ENCODE results near the gene TPSAB1. TPM values are rescaled to one million over a fixed set of nuclear protein-coding genes. Genes with fewer than 3 reads are reported as not detected.

Gene TPSAB1
- total RNA-seq, 1 donor from 2014 or later = 103 TPM

DNA sequence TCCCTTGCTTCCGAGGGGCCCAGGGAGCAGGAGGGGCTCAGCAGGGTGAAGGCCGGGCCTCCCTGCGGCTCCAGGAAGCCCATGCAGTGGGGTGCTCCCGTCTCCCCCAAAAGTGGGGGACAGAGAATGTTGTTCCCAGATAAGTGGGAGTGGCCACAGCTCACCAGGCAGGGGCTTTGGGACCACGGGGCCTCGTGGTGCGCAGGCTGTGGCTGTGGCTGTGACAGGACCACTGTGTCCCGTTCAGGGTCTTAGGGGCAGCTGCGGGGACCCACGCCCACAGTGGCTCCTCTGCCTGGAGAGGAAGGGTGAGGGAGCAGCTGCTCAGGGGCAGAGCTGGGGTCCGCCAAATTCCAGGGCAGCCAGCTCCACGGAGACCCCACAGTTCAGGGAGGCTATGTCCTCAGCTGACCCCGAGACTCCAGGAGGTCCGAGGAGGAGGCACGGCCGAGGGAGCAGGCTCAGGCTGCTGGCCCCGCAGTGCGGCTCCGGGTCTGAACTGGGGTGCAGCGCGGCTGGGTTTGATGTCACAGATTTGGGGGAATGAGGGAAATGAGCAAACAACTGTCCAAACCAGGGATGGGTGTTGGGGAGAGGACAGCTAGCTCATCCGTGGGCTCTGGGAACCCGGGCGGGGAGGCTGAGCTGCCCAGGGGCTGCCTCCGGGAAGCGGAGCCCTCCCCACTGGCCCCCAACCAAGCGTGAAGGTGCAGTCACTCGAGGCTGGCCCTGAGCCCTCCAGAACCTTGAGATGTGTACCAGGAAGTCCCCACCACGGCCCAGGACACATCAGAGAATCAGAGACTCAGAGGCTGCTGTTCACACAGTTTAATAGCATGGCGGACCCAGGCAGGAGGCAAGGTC is 38.8 kb downstream of the TPSAB1 start:
- intact Hi-C loops (cut with DNase I) = no loop called here
- Histone ChIP-seq H3K27me3 (ENCODE audit: low read depth) (peaks cover 39% of the 10 kb centered on the region), H3K36me3 (no peaks in the 10 kb centered on the region), H3K4me3 (no peak overlapping the region), H3K9me3 (no peaks in the 10 kb centered on the region), H3K4me1 (no peaks in the 10 kb centered on the region), H3K27ac (no peak overlapping the region)
- TF ChIP-seq, protein P1, sequence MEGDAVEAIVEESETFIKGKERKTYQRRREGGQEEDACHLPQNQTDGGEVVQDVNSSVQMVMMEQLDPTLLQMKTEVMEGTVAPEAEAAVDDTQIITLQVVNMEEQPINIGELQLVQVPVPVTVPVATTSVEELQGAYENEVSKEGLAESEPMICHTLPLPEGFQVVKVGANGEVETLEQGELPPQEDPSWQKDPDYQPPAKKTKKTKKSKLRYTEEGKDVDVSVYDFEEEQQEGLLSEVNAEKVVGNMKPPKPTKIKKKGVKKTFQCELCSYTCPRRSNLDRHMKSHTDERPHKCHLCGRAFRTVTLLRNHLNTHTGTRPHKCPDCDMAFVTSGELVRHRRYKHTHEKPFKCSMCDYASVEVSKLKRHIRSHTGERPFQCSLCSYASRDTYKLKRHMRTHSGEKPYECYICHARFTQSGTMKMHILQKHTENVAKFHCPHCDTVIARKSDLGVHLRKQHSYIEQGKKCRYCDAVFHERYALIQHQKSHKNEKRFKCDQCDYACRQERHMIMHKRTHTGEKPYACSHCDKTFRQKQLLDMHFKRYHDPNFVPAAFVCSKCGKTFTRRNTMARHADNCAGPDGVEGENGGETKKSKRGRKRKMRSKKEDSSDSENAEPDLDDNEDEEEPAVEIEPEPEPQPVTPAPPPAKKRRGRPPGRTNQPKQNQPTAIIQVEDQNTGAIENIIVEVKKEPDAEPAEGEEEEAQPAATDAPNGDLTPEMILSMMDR (IDR thresholded peaks at IDR 0.05) = no peak
- no peak for ATAC-seq
- DNase-seq = no peak

DNA sequence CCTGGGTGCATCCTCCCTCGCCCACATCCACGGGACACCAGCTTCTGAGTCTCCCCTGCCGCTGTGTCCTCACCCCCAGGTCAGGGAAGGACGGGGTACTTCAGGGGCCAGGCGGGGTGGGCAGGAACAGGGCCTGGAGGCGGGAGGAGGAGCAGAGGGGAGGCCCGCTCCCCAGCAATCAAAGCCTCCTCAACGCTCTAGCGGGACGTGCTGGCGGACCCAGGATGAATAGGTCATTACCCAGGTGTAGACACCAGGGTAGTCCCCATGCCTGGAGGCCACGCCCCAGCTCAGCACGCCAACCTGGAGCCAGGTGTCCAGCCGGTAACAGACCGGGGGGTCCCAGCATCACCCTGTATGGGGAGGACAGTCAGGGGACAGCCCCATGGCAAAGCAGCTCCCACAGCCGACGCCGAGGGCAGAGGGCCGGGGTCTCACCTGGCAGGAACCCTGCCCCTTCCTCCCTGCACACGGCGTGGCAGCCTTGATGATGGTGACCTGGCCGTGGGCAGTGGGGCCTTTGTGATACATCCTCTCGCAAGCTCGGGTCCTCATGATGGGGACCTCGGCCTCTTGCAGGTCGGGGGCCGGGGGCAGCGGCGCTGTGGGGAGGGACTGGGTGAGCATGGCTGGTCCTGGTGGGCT is 39.6 kb downstream of the TPSAB1 start:
- no peak for ATAC-seq
- intact Hi-C loops (cut with DNase I) = no loop called here
- no peaks in the 10 kb centered on the region for H3K9me3 ChIP-seq
- no peak overlapping the region for H3K4me3 ChIP-seq
- H3K27me3 ChIP-seq (ENCODE audit: low read depth) = peaks cover 39% of the 10 kb centered on the region
- H3K4me1 ChIP-seq = no peaks in the 10 kb centered on the region
- no peak overlapping the region for H3K27ac ChIP-seq
- DNase-seq = no peak
- TF ChIP-seq, protein P1 (IDR thresholded peaks at IDR 0.05) = no peak
- no peaks in the 10 kb centered on the region for H3K36me3 ChIP-seq

DNA sequence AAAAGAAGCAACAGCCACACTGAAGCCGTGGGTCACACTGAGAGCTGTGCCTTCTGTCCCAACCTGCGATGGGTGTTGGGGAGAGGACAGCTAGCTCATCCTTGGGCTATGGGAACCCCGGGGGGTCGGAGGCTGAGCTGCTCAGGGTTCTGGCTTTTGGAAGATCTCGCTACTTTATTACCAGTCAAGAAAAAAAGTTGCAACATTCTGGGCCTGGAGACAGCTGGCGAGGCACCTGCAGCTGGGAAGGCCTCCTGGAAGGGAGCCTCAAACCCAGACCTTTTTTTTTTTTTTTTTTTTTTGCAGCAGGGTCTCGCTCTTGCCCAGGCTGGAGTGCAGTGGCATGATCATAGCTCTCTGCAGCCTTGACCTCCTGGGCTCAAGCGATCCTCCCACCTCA is 40.3 kb downstream of the TPSAB1 start:
- H3K27ac ChIP-seq = no peak overlapping the region
- intact Hi-C loops (cut with DNase I) = no loop called here
- H3K36me3 ChIP-seq = no peaks in the 10 kb centered on the region
- ATAC-seq (no peak), DNase-seq (no peak)
- no peak overlapping the region for H3K4me3 ChIP-seq
- H3K9me3 ChIP-seq = no peaks in the 10 kb centered on the region
- H3K4me1 ChIP-seq = no peaks in the 10 kb centered on the region
- peaks cover 42% of the 10 kb centered on the region for H3K27me3 ChIP-seq (ENCODE audit: low read depth)
- TF ChIP-seq, protein P1 (IDR thresholded peaks at IDR 0.05) = no peak

DNA sequence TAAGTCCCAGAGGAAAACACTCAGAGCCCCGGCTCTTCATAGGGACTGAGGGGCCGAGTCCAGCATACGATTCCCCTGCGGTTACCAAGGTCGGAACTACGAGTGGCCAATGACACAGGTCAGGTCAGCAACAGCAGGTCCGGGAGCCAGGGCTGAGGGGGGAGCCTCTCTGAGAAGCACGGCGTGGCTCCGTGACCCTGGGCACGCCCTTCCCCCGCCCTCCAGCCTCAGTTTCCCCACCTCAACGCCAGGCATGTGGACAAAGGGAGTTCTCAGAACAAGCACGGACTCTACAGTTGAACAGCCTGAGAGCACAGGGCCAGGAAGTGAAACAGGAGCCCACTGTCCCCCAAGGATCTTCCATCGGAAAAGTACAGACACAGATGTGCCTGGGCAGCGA is 41.0 kb downstream of the TPSAB1 start:
- ATAC-seq (no peak), DNase-seq (no peak)
- peaks cover 45% of the 10 kb centered on the region for H3K27me3 ChIP-seq (ENCODE audit: low read depth)
- H3K9me3 ChIP-seq = no peaks in the 10 kb centered on the region
- no peak overlapping the region for H3K27ac ChIP-seq
- H3K36me3 ChIP-seq = no peaks in the 10 kb centered on the region
- intact Hi-C loops (cut with DNase I) = no loop called here
- no peaks in the 10 kb centered on the region for H3K4me1 ChIP-seq
- no peak overlapping the region for H3K4me3 ChIP-seq
- TF ChIP-seq, protein P1 (IDR thresholded peaks at IDR 0.05) = no peak

DNA sequence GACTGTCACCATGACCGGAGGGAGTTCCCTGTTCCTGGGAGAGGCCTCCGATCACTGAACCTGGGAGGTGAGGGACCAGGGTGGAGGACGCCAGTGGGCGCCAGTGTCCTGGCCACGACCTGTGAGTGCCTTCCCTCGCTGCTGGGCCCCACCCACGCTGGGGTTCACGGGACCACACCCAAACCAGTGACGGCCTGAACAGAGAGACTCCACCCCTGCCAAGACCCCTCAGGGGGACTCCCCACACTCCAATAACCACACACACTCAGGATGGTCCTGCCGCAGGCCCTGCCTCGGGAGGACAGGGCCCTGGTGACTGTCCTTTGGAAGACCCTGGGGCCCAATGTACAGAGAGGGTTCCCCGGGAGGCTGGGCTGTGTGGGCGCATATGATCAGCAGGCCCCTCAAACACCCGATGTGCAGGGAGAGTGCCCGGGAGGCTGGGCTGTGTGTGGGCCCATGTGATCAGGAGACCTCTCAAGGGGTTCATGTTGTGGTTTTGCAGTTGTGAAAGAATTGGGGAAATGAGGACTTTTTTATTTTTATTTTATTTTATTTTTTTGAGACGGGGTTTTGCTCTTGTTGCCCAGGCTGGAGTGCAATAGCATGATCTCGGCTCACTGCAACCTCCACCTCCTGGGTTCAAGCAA is 41.9 kb downstream of the TPSAB1 start:
- intact Hi-C loops (cut with DNase I) = no loop called here
- no peak for DNase-seq

More for the DNA sequence above, 41.9 kb downstream of the TPSAB1 start:
- no peaks in the 10 kb centered on the region for H3K36me3 ChIP-seq
- H3K27me3 ChIP-seq (ENCODE audit: low read depth) = peaks cover 48% of the 10 kb centered on the region
- no peak overlapping the region for H3K4me3 ChIP-seq
- TF ChIP-seq, protein P1 (IDR thresholded peaks at IDR 0.05) = no peak
- H3K4me1 ChIP-seq = no peaks in the 10 kb centered on the region
- no peak overlapping the region for H3K27ac ChIP-seq
- no peaks in the 10 kb centered on the region for H3K9me3 ChIP-seq
- no peak for ATAC-seq
